GM19099 (cell line): Measurements from ENCODE around the gene PRKCSH.

Experiments
- POLR2A ChIP-seq: IDR thresholded peaks from 3 replicates; pipeline ENCODE4 v1.6.1; 2011; ENCODE audit warnings: low read depth; ENCODE audit not compliant: insufficient read length; ENCODE audit errors: extremely low read depth

The PRKCSH gene

GRCh38 chr19:11435057-11435832 is at the start of gene PRKCSH, which contains the start of gene ODAD3:
PRKCSH (plus strand) TSS chr19:11435635; CDS start chr19:11436118, 483 bp downstream.
ODAD3 (minus strand) TSS chr19:11435121; CDS start chr19:11435016, 105 bp downstream.
- TF ChIP-seq POLR2A: peak; percentile 84

- TF ChIP-seq POLR2A: no peak
These were observed 48.0 kb upstream of the PRKCSH start for GRCh38 chr19:11387162-11388034.

GRCh38 chr19:11390359-11390758 is 45.1 kb upstream of the PRKCSH start:
- TF ChIP-seq POLR2A: no peak

DNA sequence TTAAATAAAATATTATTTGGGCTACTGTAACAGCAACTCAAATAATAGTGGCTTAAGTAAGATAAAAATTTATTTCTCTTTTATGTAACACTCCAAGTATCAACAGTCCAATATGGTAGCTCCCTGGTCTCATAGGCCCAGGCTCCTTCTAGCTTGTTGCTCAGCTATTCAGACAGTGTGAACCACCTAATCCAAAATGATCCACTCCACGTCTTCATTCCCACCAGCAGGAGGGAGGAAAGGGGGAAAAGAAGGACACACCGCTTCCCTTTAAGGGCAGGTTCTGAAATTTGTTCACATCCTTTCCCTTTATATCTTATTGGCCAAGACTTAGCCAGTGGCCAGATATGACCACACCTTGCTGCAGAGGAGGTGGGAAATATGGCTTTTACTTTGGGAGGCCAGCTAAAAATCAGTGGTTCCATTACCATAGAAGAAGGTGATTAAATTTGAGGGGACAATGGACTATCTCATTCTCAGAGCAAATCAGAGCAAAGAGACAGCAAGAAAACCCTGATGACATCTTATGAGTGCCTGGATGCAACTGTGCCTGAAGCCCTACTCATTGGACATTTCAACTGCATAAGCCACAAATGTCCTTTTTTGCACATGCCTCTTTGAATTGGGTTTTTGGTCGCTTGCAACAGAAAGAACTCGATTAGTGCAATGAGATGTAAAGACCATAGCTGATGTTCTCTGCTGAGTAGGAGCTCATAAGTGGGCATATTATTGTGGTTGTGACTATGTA is 44.3 kb upstream of the PRKCSH start:
- no peak for TF ChIP-seq POLR2A

- no peak for TF ChIP-seq POLR2A
These were observed 38.3 kb upstream of the PRKCSH start for GRCh38 chr19:11397089-11397610.

- no peak for TF ChIP-seq POLR2A
These were observed 35.8 kb upstream of the PRKCSH start for GRCh38 chr19:11399667-11400066.

GRCh38 chr19:11400798-11401197 is 34.6 kb upstream of the PRKCSH start:
- TF ChIP-seq POLR2A: no peak

DNA sequence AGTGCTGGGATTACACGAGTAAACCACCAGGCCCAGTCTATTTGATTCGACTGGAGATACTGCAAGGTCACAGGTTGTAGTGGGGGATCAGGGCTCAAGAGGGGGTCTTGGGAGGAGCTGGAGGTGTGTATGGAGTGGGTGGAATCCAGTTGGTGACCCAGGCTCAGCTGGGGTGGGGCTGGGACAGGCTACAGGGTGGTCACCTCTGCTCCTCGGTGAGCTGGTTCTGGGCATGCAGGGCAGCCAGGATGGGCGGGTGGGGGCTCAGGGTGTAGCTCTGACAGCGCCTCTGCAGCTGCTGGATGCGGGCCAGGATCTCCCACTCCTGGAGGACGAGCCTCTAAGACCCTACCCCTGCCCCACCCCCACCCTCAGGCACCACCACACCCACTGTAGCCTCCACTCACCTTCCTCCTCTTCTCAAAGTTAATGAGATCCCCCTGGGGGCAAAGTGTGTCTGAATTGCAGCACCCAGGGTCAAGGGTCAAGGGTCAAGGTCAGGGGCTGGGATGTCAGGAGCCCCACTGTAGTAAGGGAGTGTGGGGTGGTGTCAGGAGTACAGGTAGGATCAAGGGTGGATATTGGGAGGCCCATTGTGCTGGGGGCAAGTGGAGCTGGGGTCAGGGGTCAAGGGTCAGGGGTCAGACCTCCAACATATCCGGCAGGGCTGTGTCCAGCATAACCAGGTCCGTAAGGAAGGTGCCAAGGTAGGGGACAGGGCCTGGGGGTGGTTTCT is 33.5 kb upstream of the PRKCSH start:
- TF ChIP-seq POLR2A: no peak

DNA sequence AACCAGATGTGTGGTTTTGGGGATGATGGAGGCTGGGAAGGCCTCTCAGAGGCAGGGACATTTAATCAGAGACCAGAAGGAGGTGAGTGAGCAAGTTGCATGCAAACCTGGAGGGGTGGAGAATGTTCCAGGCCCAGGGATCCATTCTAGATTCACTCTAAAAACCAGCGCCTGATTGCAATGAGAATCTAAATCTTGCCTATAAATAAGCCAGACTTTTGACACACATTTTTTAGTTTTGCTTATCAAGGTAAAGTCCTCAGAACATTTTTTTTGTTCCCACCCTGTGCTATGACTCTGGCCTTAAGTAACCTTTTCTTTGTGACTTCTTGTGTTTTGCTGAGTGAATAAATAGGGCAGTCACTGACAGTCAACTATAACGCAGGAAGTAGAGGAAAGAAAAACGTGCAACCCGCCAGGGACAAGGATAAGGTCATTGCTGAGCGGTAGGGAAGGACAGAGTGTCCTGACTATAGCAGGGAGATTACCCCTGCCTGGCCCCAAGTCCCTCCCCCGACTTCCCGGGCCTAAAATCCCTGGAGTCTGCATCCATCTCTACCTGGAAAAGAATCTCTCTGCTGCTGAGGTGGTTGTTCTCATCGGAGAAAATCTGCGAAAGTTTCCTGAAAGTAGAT is 30.7 kb upstream of the PRKCSH start:
- TF ChIP-seq POLR2A: no peak

GRCh38 chr19:11405846-11406643 is 29.4 kb upstream of the PRKCSH start:
- no peak for TF ChIP-seq POLR2A

GRCh38 chr19:11408591-11408990 is 26.8 kb upstream of the PRKCSH start:
- TF ChIP-seq POLR2A: no peak

- no peak for TF ChIP-seq POLR2A
These were observed 24.8 kb upstream of the PRKCSH start for GRCh38 chr19:11410682-11411081.

- no peak for TF ChIP-seq POLR2A
These were observed 20.9 kb upstream of the PRKCSH start for GRCh38 chr19:11414544-11414943.
